Gastroesophageal sphincter (tissue), 4 donors: ENCODE results near the gene HOMER2. TPM values are rescaled to one million over a fixed set of nuclear protein-coding genes. Genes with fewer than 3 reads are reported as not detected.

Experiments used
- ATAC-seq: fragments of 150-250 bp; one replicate; pipeline ENCODE4 v1.9.1; 2016; ENCODE audit warnings: mild to moderate bottlenecking, moderate library complexity
- H3K27ac ChIP-seq, 4 donors: fragments of 200-600 bp; sonication (generic) in 3 of 4; 1 replicate in 3 of 4; 2 replicates in 1 of 4; pipeline ENCODE4 v1.5.1; 2016 to 2019
- H3K27me3 ChIP-seq: fragments of 200-600 bp; sonication (generic); one replicate; pipeline ENCODE4 v1.5.1; 2019
- H3K36me3 ChIP-seq, 2 donors: fragments of 200-600 bp; sonication (generic); one replicate each; pipeline ENCODE4 v1.5.1; 2019; ENCODE audit warnings: control low read depth in 1 of 2
- H3K4me1 ChIP-seq, 3 donors: fragments of 200-600 bp; sonication (generic); 1 replicate in 2 of 3; 2 replicates in 1 of 3; pipeline ENCODE4 v1.5.1; 2016 to 2019; ENCODE audit warnings: control low read depth in 2 of 3
- H3K4me3 ChIP-seq, 2 donors: fragments of 200-600 bp; sonication (generic); one replicate each; pipeline ENCODE4 v1.5.1; 2019; ENCODE audit warnings: mild to moderate bottlenecking in 1 of 2, moderate library complexity in 1 of 2
- H3K9me3 ChIP-seq, 3 donors: fragments of 200-600 bp; sonication (generic); one replicate each; pipeline ENCODE4 v1.5.1; 2017 to 2019; ENCODE audit warnings: control low read depth in 2 of 3
- CTCF ChIP-seq, 4 experiments: fragments of 200-600 bp in 2 of 4; fragments of 450-650 bp in 2 of 4; sonication (generic) in 1 of 4; IDR thresholded peaks; one replicate each; pipeline ENCODE4 v1.5.1; 2017 to 2019; ENCODE audit warnings: antibody characterized with exemption in 4 of 4, mild to moderate bottlenecking in 2 of 4, moderate library complexity in 2 of 4
- EP300 ChIP-seq: sonication (generic); formaldehyde crosslinking; IDR thresholded peaks from one replicate; pipeline ENCODE4 v1.6.1; 2017; ENCODE audit warnings: antibody characterized with exemption, mild to moderate bottlenecking
- POLR2A ChIP-seq, 2 donors: fragments of 450-650 bp; IDR thresholded peaks; one replicate each; pipeline ENCODE4 v1.6.1; 2017; ENCODE audit warnings: antibody characterized with exemption in 2 of 2, mild to moderate bottlenecking in 2 of 2, moderate library complexity in 1 of 2
- POLR2AphosphoS5 ChIP-seq: sonication (generic); formaldehyde crosslinking; IDR thresholded peaks from one replicate; pipeline ENCODE4 v1.6.1; 2017; ENCODE audit warnings: antibody characterized with exemption
- WGBS, 2 donors: methylation state at CpG; one replicate each; pipeline ENCODE4 v1.1.5; 2018; ENCODE audit warnings: low coverage in 1 of 2; 5-methylcytosine and 5-hydroxymethylcytosine counted together
- total RNA-seq, 4 donors: library from RNA; depleted of rRNA; stranded (reverse); fragments of >200 nt; gene quantifications; one replicate each; pipeline ENCODE4 v1.1.0, GENCODE V29; 2016

HOMER2 gene
- total RNA-seq, 4 donors from 2014 or later = 12.0 to 26.8 (median 17.7) TPM

- Histone ChIP-seq H3K27ac (no peak overlapping the region), H3K27me3 (no peaks in the 10 kb centered on the region), H3K4me3 (no peak overlapping the region), H3K9me3 (no peaks in the 10 kb centered on the region), H3K36me3 (no peaks in the 10 kb centered on the region), H3K4me1 (no peaks in the 10 kb centered on the region)
- WGBS, 2 donors = 40 to 63% methylated on average over 1 to 2 of the region's 2 CpGs
- TF ChIP-seq EP300 (no peak), CTCF (IDR thresholded peaks at IDR 0.05) (no peak), POLR2A (IDR thresholded peaks at IDR 0.05) (no peak), POLR2AphosphoS5 (no peak)
- ATAC-seq = no peak
Measured at GRCh38 chr15:82928711-82929110, 23.8 kb downstream of the HOMER2 start.

- ATAC-seq = no peak
- TF ChIP-seq POLR2A (IDR thresholded peaks at IDR 0.05) (no peak), POLR2AphosphoS5 (no peak), EP300 (no peak), CTCF (IDR thresholded peaks at IDR 0.05) (no peak)
- no peak overlapping the region for H3K4me3 ChIP-seq
Measured at GRCh38 chr15:82923744-82924143, 28.8 kb downstream of the HOMER2 start.

GRCh38 chr15:82922737-82923136, 29.8 kb downstream of the HOMER2 start:
- Histone ChIP-seq H3K27me3 (no peaks in the 10 kb centered on the region), H3K36me3 (no peaks in the 10 kb centered on the region), H3K27ac (no peak overlapping the region), H3K4me1 (peaks cover 0 to 22% (median 0%) of the 10 kb centered on the region in 3 donors), H3K4me3 (no peak overlapping the region), H3K9me3 (no peaks in the 10 kb centered on the region)
- ATAC-seq = no peak
- TF ChIP-seq POLR2A (IDR thresholded peaks at IDR 0.05) = no peak
- TF ChIP-seq CTCF (IDR thresholded peaks at IDR 0.05) = no peak
- no peak for TF ChIP-seq POLR2AphosphoS5
- no peak for TF ChIP-seq EP300
- 87 to 89% methylated on average over 3 to 4 of the region's 4 CpGs for WGBS, 2 donors

More at GRCh38 chr15:82923744-82924143, 28.8 kb downstream of the HOMER2 start:
- Histone ChIP-seq H3K27ac (no peak overlapping the region), H3K9me3 (no peaks in the 10 kb centered on the region), H3K4me1 (peaks cover 0 to 16% (median 0%) of the 10 kb centered on the region in 3 donors), H3K36me3 (no peaks in the 10 kb centered on the region), H3K27me3 (no peaks in the 10 kb centered on the region)
- WGBS, 2 donors = 87 to 97% methylated on average over 4 to 6 of the region's 7 CpGs

- Histone ChIP-seq H3K27ac (no peak overlapping the region), H3K9me3 (no peaks in the 10 kb centered on the region), H3K27me3 (no peaks in the 10 kb centered on the region), H3K4me3 (no peak overlapping the region), H3K4me1 (peaks cover 0 to 22% (median 0%) of the 10 kb centered on the region in 3 donors), H3K36me3 (no peaks in the 10 kb centered on the region)
- ATAC-seq = no peak
- TF ChIP-seq POLR2AphosphoS5 = no peak
- TF ChIP-seq POLR2A (IDR thresholded peaks at IDR 0.05) = no peak
- no peak for TF ChIP-seq EP300
- TF ChIP-seq CTCF (IDR thresholded peaks at IDR 0.05) = no peak
Measured at GRCh38 chr15:82921939-82922338, 30.6 kb downstream of the HOMER2 start.

GRCh38 chr15:82921242-82921641, 31.3 kb downstream of the HOMER2 start:
- TF ChIP-seq CTCF (IDR thresholded peaks at IDR 0.05) = no peak
- no peak for ATAC-seq
- H3K4me1 ChIP-seq = peaks cover 0 to 22% (median 0%) of the 10 kb centered on the region in 3 donors
- no peak overlapping the region for H3K4me3 ChIP-seq
- no peaks in the 10 kb centered on the region for H3K27me3 ChIP-seq
- H3K36me3 ChIP-seq = no peaks in the 10 kb centered on the region
- H3K27ac ChIP-seq = no peak overlapping the region
- 79 to 100% methylated on average over 1 to 7 of the region's 8 CpGs for WGBS, 2 donors
- H3K9me3 ChIP-seq = no peaks in the 10 kb centered on the region
